GM10248 (cell line): Measurements from ENCODE around the gene LNPEP.

Source experiments
- CTCF ChIA-PET: fragments of 300-600 bp; sonication (Branson Sonifier 250); formaldehyde crosslinking; extraction: SDS; loops from one replicate; lab custom pipeline; 2021; ENCODE audit warnings: antibody characterized with exemption; lab: Yijun Ruan, JAX
- POLR2A ChIA-PET: fragments of 350-650 bp; sonication (Branson Sonifier 250); formaldehyde crosslinking; extraction: SDS; loops from one replicate; lab custom pipeline; 2020; ENCODE audit warnings: antibody characterized with exemption; lab: Yijun Ruan, JAX
- DNase-seq: peaks from one replicate; pipeline ENCODE4 v3.0.0; 2012; ENCODE audit errors: extremely low spot score
- TF ChIP-seq, protein P1 (sequence below): IDR thresholded peaks from 2 replicates; pipeline ENCODE4 v1.5.1; 2012; ENCODE audit warnings: mild to moderate bottlenecking, low read depth; ENCODE audit errors: extremely low read depth, missing control alignments, control extremely low read depth

The LNPEP gene

DNA sequence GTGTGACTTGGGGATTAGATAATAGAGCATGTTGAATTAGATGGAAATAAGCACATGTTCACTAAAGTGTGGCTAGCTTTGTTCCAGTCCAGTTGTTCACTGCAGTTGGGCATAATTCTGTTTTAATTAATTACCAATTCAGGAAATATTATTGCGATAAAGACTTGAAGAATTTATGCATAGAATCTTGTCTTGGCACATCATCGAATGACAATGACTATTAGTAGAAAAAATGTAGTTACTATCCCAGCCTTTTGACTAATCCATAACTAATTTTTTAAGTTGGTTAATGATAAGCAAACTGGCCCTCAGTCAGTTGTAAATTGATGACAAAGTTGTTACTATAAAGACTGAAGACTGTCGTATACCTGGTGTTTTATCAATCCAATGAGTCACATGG, 10.5 kb downstream of the LNPEP start:
- CTCF ChIA-PET, result interaction anchor here (1.9 kb wide), 1 partner anchor 16 kb away, joined by 4 read pairs; no protein-coding TSS in a partner anchor

DNA sequence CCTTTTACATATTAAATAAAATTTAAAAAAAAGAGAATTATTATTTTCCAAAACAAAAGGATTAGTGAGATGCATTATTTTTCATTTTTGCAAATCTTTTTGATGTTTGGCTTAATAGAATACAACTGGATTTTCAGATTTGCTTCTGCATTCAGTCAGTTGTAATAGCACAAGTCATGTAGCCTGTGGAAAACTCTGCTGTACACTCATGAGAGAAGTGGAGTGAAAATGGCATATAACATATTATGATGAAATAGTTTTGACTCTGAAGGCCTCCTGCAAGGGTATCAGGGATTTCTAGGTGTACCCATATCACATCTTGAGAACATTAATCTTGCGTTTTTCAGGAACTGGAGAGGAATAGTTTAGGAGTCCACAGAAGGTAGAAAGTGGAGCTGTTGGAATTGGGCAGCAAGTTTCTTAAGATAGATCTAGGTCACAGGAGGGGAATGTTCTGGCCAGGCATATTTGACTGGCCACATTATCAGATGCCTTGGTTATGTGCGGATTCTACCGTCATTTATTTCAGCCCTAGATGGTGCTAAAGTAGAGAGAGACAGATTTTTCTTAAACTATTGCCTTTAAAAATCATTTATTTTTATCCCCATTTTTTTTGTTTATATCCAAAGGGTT, 16.4 kb downstream of the LNPEP start:
- DNase-seq, result no peak
- ChIA-PET CTCF (interaction anchor here (0.8 to 1.1 kb wide), 3 partner anchors 12 to 83 kb away, joined by 3 read pairs; no protein-coding TSS in a partner anchor), POLR2A (no interaction called here)
- TF ChIP-seq, protein P1, sequence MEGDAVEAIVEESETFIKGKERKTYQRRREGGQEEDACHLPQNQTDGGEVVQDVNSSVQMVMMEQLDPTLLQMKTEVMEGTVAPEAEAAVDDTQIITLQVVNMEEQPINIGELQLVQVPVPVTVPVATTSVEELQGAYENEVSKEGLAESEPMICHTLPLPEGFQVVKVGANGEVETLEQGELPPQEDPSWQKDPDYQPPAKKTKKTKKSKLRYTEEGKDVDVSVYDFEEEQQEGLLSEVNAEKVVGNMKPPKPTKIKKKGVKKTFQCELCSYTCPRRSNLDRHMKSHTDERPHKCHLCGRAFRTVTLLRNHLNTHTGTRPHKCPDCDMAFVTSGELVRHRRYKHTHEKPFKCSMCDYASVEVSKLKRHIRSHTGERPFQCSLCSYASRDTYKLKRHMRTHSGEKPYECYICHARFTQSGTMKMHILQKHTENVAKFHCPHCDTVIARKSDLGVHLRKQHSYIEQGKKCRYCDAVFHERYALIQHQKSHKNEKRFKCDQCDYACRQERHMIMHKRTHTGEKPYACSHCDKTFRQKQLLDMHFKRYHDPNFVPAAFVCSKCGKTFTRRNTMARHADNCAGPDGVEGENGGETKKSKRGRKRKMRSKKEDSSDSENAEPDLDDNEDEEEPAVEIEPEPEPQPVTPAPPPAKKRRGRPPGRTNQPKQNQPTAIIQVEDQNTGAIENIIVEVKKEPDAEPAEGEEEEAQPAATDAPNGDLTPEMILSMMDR, result no peak

More for the DNA sequence above, 10.5 kb downstream of the LNPEP start:
- TF ChIP-seq, protein P1, result no peak
- no peak for DNase-seq
- POLR2A ChIA-PET, result no interaction called here

DNA sequence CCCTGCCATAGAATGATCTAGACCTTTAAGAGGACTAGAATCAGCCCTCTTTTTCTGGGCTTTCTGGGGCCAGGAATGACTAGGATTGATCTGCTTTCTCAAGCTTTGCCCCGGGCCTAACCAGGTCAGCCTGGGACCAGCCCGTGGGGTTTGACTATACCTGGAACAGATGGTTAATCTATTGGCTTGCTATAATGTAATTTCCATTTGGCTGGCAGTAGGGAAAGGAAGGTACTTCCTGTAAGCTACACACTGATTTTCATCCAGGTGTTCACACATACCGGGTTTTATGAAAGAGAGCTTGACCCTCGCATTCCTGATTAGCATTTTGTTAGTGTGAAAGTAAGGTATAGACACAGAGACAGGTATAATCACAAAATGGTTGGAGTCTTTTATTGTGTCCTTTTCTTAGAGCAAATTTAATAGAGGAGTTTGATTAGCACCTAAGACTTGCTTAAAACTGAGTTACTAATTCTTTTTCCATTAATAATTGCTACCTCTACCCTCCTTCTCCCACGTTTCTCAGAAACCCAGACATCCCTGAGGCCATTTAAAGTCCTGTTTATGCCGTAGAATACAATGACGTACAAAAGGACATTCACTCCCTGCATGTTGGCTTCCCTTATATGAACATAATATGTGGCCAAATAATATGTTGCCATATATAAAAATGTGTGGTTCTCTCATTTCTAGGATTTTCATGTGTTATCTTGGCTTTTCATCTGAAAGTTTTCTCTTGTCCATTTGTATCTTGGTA, 17.3 kb downstream of the LNPEP start:
- TF ChIP-seq, protein P1, result no peak
- DNase-seq, result no peak
- ChIA-PET CTCF (interaction anchor here (0.8 to 1.1 kb wide), 4 partner anchors 13 to 208 kb away, joined by 3 read pairs; no protein-coding TSS in a partner anchor), POLR2A (no interaction called here)

DNA sequence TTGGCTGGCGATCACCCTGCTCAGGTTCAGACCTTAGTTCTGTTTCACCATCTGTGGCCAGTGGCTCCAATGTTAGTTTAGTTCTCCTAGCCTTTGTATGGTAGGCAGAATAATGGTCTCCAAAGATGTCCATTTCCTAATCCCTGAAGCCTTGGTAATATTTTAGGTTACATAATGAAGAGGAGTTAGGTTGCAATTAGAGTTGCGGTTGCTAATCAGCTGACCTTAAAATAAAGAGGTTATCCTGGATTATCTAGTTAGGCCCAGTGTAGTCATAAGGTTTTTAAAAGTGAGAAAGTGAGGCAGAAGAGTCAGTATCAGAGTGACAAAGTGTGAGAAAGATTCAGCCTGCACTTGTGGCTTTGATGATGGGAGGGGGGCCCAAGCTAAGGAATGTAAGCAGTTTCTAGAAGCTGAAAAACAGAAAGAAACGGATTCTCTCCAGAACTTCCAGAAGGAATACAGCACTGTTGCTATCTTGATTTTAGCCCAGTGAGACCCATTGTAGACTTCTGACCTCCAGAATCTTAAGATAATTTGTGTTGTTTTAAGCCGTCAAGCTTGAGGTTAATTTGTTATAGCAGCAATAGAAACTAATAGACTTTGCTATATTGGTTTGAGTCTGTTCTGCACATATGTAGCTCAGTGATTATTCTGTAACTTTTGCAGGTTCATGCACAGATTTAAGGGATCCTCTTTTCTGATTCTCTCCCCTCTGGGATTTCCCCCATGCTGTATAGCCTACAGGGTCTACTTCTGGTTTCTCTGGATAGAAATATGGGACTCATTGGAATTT, 21.6 kb downstream of the LNPEP start:
- no peak for DNase-seq
- ChIA-PET POLR2A (no interaction called here), CTCF (interaction anchor here (0.8 to 2.5 kb wide), 12 partner anchors 9 to 204 kb away, joined by 3 to 8 read pairs (median 3); partner anchors contain the start of genes ERAP2 and LIX1)
- TF ChIP-seq, protein P1, result no peak

DNA sequence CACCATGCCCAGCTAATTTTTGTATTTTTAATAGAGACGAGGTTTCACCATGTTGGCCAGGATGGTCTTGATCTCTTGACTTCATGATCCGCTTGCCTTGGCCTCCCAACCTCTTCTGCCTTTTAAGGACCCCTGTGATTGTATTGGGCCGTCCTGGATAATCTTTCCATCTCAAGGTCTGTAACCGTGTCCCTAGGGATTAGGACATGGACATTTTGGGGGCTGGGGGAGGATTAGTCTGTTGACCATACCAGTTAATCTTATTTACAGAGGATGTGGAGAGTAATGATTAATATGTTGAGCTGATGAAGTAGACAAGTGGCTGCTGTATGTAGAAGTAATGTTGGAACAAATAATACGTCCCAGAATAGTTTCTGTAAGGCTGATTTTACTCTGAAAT, 23.1 kb downstream of the LNPEP start:
- ChIA-PET POLR2A (no interaction called here), CTCF (interaction anchor here (1.4 to 2.5 kb wide), 4 partner anchors 13 to 82 kb away, joined by 3 to 8 read pairs (median 4); partner anchors contain the start of gene ERAP2)
- no peak for DNase-seq
- TF ChIP-seq, protein P1, result no peak

DNA sequence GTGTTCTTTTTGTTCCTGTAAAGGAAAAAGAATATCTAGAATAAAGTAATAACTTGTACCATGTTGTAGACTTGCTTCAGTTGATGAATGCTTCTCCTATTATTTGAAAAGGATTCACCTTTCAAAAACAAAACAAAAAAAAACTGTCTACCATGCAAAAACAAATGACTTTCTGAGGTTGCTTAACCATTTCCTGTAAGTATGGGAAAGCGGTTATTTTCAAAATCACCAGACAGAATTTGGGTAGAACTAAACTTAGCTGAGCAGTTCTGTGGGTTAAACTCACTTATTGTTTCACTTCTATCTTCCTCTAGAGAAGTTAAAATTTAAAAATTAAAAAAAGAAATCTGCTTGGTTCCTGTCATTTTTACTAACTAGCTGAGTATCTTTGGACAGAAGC, 25.2 kb downstream of the LNPEP start:
- TF ChIP-seq, protein P1, result no peak
- peak; percentile 34 for DNase-seq
- ChIA-PET POLR2A (interaction anchor here (1.0 kb wide), 1 partner anchor 25 kb away, joined by 4 read pairs; the partner anchor contains the start of gene LNPEP), CTCF (interaction anchor here (0.8 to 3.1 kb wide), 5 partner anchors 12 to 182 kb away, joined by 3 to 15 read pairs (median 4); partner anchors contain the start of gene LIX1)
